SIG-M5 treated with dmso at 0.1 percent for 504 hours (cell line): ENCODE results near the gene KIAA0232.

Source experiments
- DNase-seq: peaks from one replicate; lab custom pipeline; 2025; ENCODE audit not compliant: unreplicated experiment; lab: John Stamatoyannopoulos, UW

The KIAA0232 gene, protein sequence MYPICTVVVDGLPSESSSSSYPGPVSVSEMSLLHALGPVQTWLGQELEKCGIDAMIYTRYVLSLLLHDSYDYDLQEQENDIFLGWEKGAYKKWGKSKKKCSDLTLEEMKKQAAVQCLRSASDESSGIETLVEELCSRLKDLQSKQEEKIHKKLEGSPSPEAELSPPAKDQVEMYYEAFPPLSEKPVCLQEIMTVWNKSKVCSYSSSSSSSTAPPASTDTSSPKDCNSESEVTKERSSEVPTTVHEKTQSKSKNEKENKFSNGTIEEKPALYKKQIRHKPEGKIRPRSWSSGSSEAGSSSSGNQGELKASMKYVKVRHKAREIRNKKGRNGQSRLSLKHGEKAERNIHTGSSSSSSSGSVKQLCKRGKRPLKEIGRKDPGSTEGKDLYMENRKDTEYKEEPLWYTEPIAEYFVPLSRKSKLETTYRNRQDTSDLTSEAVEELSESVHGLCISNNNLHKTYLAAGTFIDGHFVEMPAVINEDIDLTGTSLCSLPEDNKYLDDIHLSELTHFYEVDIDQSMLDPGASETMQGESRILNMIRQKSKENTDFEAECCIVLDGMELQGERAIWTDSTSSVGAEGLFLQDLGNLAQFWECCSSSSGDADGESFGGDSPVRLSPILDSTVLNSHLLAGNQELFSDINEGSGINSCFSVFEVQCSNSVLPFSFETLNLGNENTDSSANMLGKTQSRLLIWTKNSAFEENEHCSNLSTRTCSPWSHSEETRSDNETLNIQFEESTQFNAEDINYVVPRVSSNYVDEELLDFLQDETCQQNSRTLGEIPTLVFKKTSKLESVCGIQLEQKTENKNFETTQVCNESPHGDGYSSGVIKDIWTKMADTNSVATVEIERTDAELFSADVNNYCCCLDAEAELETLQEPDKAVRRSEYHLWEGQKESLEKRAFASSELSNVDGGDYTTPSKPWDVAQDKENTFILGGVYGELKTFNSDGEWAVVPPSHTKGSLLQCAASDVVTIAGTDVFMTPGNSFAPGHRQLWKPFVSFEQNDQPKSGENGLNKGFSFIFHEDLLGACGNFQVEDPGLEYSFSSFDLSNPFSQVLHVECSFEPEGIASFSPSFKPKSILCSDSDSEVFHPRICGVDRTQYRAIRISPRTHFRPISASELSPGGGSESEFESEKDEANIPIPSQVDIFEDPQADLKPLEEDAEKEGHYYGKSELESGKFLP (N-terminal part only)

DNA sequence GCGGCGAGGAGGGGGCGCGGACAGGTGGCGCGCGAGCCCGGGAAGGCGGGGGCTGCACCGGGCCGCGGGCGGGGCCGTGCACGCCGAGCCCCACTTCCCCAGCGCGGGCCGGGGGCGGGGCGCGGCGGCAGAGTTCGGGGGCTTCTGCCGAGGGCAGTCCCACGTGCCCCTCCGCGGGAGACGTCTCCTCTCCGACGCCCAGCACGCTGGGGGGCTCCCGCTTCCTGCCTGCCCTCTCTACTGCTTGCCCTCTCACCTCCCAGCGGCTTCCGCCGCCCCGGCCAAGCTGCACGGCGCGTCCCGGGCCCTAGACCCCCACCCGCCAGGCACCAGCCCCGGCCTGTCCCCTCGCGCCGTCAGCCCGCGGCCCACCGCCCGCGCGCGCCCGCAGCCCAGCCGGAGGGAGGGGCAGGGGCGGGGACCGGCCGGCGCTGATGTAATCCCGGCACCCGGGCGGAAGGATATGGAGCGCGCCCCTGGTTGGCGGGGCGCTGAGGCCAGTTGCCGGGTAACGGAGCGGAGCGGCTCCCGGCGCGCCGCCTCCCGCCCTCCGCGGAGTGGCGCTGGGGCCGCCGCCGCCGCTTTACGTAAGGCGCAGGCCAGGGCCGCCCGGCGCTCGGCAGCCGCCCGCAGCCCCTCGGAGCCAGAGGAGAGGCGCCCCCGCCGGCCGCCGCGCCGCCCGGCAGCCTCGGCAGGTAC, at the start of gene KIAA0232:
Gene KIAA0232, plus strand, starts transcription at position 581 of the 699 bp plus-strand sequence. CDS start 41,727 bp downstream, outside the sequence.
- DNase-seq = peak; percentile 76

DNA sequence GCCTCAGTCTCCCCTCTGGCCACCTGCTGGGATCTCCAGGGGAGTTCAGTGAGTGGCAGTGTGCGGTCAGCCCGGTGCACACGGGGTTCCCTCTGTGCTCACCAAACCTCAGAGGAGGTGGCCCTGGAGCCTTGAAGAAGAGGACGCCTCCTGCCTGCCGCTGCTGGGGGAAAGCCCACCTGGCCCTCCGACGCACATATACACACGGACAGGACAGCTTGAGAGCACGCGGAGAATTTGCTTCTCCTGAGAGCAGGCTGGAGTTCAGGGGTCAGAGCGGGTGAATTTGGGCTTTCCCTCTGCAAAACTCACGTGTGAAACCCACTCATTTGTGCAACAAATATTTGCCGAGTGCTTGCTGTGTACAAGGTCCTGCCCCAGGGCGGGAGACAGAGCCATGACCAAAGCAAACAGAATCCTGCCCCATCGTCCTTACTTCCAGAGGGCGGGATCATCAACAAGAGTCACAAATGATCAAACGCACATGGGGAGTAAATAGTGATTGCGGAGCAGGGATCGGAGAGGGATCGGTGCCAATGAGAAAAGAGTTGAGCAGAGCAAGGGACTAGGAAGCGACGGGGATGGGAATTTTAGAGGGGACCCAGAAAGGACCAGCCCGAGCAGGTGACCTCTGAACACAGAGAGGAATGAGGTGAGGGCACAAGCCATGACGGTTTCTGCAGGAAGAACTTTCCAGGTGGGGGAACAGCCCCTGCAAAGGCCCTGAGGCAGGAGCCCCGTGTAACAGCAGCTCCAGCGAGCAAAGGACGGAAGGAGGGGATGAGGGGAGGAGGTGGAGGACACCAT, 49.0 kb upstream of the KIAA0232 start:
- DNase-seq = no peak

DNA sequence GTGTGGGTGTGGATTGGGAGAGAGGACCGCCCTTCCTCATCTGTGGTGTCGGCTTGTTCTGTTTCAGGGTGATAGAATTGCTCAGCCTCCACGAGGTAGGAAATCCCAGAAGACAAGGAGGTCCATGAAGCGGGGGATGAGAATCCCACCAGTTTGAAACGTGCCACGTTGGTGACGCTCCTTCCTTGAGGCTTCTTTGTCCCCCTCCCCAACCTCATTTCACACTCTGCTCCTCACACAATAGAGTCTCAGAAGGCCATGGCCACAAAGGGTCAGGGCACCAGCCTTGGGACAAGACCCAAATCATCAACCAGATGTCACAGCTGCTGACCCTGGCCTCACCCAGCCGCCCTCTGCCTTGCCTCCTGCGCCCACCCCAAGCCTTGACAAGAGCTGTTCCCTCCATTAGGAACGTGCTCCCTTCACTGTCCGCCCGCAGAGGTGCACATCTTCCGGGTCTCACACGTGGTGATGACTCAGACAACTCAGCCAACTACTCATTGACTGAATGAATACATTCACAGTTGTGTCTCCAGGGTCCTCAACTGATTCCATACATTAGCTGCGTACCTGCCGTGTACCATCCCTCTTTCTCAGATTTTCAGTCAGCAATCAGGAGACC, 48.3 kb upstream of the KIAA0232 start:
- no peak for DNase-seq

DNA sequence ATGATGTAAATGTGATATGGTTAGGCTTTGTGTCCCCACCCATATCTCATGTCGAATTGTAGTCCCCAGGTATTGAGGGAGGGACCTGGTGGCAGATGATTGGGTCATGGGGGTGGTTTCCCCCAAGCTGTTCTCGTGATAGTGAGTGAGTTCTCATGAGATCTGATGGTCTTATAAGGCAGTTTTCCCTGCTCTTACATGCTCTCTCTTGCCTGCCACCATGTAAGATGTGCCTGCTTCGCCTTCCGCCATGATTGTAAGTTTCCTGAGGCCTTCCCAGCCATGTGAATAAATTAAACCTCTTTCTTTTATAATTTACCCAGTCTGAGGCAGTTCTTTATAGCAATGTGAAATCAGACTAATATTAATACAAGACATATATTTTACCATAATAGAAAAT, 42.6 kb upstream of the KIAA0232 start:
- no peak for DNase-seq

DNA sequence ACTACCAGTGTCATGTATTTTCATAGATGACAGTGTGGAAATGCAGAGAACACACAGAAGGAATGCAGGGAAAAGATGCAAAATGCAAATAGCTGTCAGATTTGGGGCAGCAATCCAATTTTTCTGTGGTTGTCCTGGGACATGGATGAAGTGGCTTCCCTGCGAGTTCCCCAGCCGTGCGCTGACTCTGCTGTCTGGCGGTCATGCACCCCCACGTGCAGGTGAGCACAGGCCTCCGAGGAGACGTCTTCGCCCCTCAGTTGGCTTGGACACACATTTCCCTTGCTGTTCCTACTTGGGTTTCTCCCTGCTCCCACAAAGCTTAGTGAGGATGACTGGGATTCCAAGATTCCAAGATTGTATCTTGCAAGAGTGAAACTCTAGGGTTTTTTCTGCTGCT, 42.2 kb upstream of the KIAA0232 start:
- DNase-seq = no peak

DNA sequence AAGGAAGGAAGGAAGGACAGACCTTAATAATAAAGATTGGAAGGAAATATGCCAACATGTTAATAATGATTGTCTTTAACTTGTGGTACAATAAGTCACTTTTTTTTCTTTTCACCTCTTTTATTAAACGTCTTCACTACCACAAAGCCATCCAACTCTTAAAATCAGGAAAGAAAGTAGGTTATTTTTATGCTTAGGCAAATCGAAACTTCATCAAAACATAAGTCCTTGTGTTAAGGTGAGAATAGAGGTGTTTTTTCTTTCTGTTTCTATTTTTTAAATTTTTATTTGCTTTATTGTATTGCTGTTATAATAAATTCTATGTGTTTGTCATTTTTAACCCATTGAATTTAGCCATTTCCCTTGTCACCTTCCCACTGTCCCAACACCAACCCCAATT, 40.0 kb upstream of the KIAA0232 start:
- DNase-seq = no peak

DNA sequence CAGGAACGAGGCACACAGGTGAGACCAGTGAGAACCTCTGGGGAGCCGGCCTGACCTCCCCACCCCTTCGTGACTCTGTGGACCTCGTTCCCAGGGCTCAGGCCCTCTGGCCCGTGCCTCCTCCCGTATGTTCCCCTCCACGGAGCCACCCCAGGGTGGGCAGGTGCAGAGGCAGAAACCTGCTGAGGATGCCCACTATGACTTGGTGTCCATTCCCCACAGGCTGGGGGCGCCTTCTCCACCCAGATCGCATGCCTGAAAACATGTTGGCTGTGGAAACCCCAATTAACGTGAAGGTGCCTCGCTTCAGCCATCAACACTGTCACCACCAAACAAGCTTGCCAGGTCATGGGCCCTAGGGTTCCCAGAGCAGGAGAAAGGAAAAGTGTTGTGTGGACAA, 39.5 kb upstream of the KIAA0232 start:
- no peak for DNase-seq

DNA sequence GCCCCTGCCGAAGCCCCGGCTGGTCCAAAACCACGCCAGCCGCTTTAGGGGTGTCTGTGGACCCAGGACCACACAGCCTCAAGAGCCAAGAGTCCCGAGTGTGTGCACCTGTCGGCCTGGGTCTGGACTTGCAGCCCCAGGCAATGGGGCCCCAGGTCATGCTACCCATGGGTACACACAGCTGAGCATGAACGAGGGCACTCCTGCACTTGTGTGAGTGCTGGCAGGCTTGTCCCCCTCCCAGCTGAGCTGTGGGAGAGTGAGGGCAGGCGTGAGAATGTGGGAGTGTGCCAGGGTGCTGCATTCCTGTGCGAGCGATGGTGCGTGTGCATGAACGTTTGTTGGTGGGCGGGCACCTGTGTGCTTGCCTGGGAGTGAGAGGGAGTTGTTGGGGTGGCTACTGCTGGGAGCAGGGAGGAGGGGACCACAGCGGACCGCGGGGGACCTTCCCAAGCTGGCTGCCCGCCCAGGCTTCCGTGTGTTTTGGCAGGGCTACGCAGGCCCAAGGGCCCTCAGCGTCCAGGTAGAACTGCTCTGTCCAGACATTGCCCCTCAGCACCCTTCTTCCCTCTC, 35.7 kb upstream of the KIAA0232 start:
- no peak for DNase-seq

DNA sequence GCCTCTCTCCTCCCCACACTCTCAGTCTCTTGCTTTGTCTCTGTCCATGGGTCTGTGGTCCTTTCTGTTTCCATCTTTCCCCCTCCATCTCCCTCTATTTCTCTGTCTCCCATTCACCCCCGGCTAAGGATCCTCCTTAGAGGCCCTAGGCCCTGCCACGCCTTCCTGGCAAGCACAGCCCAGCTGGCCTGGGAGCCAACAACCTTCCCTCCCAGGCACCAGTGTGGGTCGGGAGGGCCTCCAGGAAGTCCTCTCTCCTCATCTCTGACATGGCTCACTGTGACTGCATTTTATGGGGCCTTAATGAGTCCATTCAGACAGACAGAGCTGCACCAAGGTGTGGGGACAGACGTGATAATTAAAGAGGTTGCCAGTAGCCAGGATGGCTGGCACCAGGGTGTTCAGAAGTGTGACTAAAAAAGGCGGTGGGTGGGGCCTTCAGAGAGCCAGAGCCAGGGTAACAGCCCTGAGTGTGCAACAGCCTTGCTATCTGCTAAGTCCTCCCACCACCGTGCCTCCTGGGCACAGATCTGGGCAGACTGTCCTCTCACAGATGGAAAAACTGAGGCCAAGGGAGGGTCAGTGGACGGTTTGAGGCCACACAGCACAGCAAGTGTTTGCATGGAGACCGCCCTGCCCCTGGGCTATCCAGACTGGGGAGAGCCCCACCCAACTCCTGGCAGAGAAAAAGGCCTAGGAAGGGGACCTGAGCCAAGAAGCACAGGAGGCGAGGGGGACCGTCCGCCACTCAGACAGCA, 35.1 kb upstream of the KIAA0232 start:
- no peak for DNase-seq

DNA sequence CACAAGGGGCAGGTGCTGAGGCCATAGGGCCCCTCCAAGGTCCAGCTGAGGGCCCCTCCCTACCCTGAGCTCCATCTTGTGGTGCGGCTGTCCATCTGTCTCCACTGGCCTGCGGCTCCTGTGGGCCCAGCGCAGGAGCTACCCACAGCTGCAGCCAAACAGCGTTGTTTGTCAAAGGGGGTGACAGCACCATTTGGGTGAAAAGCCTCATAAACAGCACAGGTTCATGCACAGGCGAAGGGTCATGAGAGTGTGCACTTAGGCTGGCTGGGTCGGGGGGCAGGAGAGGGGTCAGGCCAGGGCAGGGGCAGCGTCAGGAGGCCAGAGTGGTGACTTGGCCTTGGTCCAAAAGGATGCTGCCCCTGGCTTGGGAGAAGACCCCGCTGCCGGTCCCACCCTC, 34.2 kb upstream of the KIAA0232 start:
- DNase-seq = no peak

DNA sequence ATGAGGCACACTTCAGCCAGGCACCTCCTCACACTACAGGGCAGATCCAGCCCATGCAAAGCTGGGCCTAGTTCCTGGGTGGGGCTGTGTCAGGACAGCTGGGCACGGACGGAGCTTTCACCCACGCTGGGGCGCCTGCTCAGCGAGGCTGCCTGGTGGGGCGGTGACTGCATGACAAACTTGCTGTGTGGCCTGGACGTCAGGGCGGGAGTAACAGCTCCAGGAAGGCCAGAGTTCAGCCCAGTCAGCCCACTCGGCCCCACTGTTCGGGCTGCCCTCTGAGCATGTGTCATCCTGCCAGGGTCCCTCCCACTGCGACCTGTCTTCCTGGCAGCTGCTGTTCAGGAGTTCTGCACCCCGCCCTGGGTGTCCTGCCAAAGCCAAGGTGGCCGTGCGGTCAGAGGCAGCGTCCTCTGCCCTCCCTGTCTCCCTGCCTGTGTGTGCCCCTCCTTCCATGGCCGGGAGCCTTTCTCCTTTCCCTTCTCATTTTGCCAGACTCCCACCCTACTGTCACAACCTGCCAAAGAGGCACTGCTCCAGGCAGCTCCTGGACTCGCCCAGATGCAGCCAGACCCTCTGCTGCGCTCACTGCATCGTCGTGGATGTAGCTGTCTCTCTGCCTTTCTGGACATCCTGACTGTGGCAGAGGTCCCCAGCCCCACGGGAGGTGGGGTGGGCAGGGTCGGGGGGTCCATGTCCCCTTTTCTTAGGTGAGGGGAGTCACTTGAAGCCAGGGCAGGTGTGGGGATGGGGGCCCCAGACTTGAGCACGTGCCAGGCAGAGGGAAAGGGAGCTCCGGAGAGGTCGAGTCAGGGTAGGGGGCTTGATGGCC, 33.0 kb upstream of the KIAA0232 start:
- no peak for DNase-seq

DNA sequence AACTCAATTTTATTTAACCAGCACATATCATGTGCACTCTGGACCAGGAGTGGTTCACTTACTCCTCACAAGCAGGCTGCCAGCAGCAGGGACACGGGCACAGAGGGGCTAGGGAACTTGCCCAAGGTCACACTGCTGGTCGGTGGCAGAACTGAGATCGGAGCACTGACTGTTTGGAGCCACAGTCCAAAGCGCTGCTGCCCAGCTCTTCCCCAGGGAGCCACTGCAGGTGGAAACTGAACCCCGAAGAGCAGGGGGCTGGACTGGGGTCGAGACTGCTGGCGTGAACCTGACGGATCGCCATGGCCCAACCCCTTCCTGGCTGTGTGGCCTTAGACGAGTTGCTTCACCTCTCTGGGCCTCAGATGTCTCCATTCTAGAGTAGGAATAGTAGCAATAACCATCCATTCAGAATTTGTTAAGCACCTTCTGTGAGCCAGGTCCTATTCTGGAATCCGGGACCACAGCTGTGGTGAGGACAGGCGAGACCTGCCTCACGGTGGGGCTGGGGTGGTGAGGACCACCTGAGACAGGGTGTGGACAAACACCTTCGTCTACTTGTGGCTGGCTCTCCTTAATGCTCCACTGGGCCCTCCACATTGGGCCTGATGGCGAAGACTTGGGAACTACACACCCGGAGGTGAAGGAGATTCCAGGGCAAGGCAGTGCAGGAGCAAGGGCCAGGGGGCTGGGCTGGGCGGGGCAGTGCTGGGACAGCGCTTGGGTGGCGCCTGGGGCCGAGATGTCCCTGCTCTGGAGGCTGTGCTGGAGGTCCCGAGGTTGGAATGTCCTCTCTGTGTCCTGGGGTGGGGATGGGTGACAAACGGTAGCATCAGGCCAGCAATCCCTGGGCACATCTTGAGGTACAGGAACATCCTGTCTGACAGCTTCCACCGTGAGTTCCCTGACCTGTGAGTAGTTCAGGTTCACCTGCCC, 32.0 kb upstream of the KIAA0232 start:
- DNase-seq = no peak

DNA sequence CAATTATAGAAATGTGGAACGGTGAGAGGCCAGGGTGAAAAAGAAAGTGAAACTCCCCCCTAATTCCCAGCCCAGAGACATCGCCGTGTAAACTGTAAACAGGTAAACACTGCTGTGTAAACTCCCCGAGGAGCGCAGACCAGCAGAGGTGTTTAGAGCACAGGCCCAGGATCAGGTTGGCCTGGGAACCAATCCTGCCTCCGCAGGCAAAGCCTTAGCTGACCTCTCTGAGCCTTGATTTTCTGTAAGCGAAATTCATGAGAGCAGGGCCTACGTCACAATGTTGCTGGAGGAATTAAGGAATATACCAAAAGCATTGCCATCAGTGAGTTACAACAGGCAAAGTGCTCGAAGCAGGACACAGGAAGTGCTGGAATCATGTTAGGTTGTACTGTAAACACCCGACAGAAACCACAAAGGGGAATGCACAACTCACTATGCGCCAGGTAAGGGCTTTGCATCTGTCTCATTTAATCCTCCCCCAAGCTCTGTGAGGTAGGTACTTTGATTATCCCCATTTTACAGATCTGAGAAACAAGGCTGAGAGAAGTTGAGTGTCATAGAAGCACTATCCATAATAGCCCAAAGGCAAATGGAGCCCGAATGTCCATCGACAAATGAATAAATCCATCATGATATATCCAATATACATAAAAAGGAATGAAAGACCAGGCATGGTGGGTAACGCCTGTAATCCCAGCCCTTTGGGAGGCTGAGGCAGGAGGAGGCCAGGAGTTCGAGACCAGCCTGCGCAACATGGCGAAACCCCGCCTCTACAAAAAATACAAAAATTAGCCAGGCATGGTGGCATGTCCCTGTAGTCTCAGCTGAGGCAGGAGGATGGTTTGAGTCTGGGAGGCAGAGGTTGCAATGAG, 30.7 kb upstream of the KIAA0232 start:
- DNase-seq = no peak

DNA sequence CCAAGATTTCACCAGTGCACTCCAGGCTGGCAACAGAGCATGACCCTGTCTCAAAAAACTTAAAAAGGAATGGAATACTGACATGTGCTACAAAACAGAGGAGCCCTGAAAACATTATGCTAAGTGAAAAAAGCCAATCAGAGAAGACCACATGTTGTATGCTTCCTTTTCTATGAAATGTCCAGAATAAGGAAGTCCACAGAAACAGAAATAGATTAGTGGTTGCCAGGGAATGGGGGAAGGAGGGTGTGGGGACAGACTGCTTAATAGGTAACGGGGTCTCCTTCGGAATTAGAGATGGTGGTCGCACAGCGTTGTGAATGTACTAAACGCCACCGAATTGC, 30.1 kb upstream of the KIAA0232 start:
- peak; percentile 23 for DNase-seq

DNA sequence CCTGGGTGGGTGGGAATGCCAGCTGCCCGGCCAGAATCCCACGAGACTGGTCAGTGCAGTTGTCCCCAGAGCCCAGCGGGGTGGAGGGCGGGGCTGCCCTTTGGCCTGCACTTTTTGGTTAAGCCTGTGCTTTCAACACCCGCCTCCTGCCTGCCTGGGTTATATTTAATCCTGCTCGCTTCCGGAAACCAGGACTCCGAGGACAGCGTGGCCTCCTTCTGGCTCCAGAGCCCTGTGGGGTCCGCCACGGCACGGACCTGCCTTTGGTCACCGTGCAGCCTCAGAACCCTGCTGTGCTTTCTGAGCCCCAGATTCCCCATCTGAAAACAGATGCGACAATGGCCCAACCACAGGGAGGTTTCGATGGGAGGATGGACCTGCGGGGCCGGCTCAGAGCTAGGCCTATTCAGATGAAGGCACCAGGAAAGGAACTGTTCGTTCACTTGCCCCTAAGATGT, 29.4 kb upstream of the KIAA0232 start:
- no peak for DNase-seq

DNA sequence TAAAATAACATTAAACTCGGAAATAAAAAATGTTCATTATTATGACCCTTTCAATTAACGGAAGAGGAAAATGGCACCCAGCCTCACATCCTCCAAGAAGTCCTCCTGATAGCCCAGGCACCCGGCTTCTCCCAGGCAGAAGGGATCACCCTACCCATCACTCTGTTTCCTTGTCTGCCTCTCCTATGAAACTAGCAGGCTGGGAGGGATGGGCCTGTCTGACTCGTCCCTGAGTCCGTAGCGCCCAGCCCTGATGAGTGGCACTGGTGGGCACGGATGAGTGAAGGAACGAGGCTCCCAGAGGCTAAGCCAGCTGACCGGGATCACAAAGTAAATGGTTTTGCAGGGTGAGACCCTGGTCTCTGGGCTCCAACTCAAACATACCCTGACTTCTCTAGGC, 28.6 kb upstream of the KIAA0232 start:
- no peak for DNase-seq
